Natural killer cell (primary cell): ENCODE results near the gene GCH1. TPM values are rescaled to one million over a fixed set of nuclear protein-coding genes. Genes with fewer than 3 reads are reported as not detected.

Experiments used
- ATAC-seq, 3 donors: fragments of 150-1000 bp in 2 of 3; fragments of 200-7000 bp in 1 of 3; cut with Tn5 transposase; 1 replicate in 1 of 3; 2 replicates in 2 of 3; pipeline ENCODE4 v1.10.0; 2021; ENCODE audit warnings: mild to moderate bottlenecking in 2 of 3, moderate library complexity in 2 of 3
- DNase-seq, 2 donors: peaks; one replicate each; pipeline versions ENCODE4 v3.0.0 to v3.0.0-alpha.2; 2013 to 2021; ENCODE audit warnings: mixed read lengths in 1 of 2
- H3K27ac ChIP-seq: one replicate; pipeline ENCODE4 v1.5.1; 2013; ENCODE audit warnings: mild to moderate bottlenecking, low read length
- H3K27me3 ChIP-seq: one replicate; pipeline ENCODE4 v1.6.1; 2013; ENCODE audit warnings: low read length; ENCODE audit not compliant: control insufficient read depth, insufficient read depth
- H3K36me3 ChIP-seq: one replicate; pipeline ENCODE4 v1.6.1; 2013; ENCODE audit warnings: low read length; ENCODE audit not compliant: control insufficient read depth, insufficient read depth
- H3K4me1 ChIP-seq: one replicate; pipeline ENCODE4 v1.6.1; 2013; ENCODE audit warnings: low read length; ENCODE audit not compliant: control insufficient read depth, insufficient read depth
- H3K4me3 ChIP-seq: one replicate; pipeline ENCODE4 v1.5.1; 2013; ENCODE audit warnings: low read length
- H3K9me3 ChIP-seq: one replicate; pipeline ENCODE4 v1.6.1; 2013; ENCODE audit warnings: low read length; ENCODE audit not compliant: control insufficient read depth, insufficient read depth
- H3K27ac Mint-ChIP-seq, 2 donors: one replicate each; pipeline ENCODE4 v1.8.0; 2022; ENCODE audit warnings: mild to moderate bottlenecking in 2 of 2, mixed read lengths in 2 of 2, moderate library complexity in 1 of 2
- H3K27me3 Mint-ChIP-seq, 2 donors: one replicate each; pipeline ENCODE4 v1.8.0; 2022; ENCODE audit warnings: low read depth in 2 of 2, mixed read lengths in 2 of 2
- H3K36me3 Mint-ChIP-seq: one replicate; pipeline ENCODE4 v1.8.0; 2022; ENCODE audit warnings: mixed read lengths
- H3K4me1 Mint-ChIP-seq, 2 donors: one replicate each; pipeline ENCODE4 v1.8.0; 2022; ENCODE audit warnings: mixed read lengths in 2 of 2
- H3K4me3 Mint-ChIP-seq: one replicate; pipeline ENCODE4 v1.8.0; 2022; ENCODE audit warnings: mild to moderate bottlenecking, moderate library complexity, mixed read lengths
- H3K9me3 Mint-ChIP-seq, 2 donors: one replicate each; pipeline ENCODE4 v1.8.0; 2022; ENCODE audit warnings: mixed read lengths in 2 of 2
- WGBS: methylation state at CpG from one replicate; pipeline ENCODE4 v1.1.7; 2013; ENCODE audit warnings: missing lambda C conversion rate; ENCODE audit not compliant: insufficient coverage; 5-methylcytosine and 5-hydroxymethylcytosine counted together
- intact Hi-C: fragments of 100-400 bp; cut with micrococcal nuclease; formaldehyde crosslinking; loops from one replicate; pipeline ENCODE4 v1.14.2; 2022
- total RNA-seq, 4 donors: library from RNA; stranded (reverse); fragments of 120-200 nt in 1 of 4; gene quantifications; one replicate each; pipeline versions ENCODE4 v1.2.3 to v1.2.4, GENCODE V29; 2013 to 2022
- TF ChIP-seq, protein P1 (sequence below): fragments of 200-600 bp; IDR thresholded peaks from one replicate; pipeline ENCODE4 v1.8.0; 2022; ENCODE audit warnings: antibody characterized with exemption

The GCH1 gene
- total RNA-seq, 3 donors from 2014 or later (not counting 1 experiment from before 2014, with no cell fraction given), result 51.7 to 71.5 (median 52.6) TPM

DNA sequence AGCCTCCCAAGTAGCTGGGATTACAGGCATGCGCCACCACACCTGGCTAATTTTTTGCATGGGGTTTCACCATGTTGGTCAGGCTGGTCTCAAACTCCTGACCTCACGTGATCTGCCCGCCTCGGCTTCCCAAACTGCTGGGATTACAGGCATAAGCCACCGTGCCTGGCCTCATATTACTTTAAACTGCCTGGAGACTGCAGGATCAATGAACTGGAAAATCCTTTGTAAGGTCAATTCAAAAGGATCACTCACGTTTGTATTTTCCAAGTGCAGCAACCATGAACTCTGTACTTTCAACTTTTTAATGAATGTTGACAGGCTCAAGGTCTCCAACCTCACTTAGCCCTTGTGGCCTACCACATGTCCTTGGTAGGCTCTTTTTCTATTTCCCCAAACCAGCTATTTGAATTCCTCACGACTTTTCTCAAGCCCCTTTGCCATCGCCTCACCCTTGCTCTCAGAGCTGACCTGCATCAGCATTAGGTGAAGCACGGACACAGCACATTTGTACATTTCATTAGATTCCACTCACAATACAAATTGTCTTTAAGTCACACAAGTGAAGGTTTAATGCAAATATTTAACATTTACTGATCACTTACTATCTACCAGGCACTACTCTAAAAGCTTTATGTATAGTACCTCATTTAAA, 42.2 kb upstream of the GCH1 start:
- Histone ChIP-seq H3K4me3 (no peak overlapping the region), H3K4me1 (peaks cover 2% of the 10 kb centered on the region), H3K36me3 (no peaks in the 10 kb centered on the region), H3K9me3 (no peaks in the 10 kb centered on the region), H3K27me3 (no peaks in the 10 kb centered on the region), H3K27ac (no peak overlapping the region)
- H3K36me3 Mint-ChIP-seq, result no peaks in the 10 kb centered on the region
- no peaks in the 10 kb centered on the region for H3K4me1 Mint-ChIP-seq
- no peaks in the 10 kb centered on the region for H3K27me3 Mint-ChIP-seq
- intact Hi-C loops, result no loop called here
- no peaks in the 10 kb centered on the region for H3K9me3 Mint-ChIP-seq
- H3K4me3 Mint-ChIP-seq, result no peak overlapping the region
- DNase-seq, result no peak
- TF ChIP-seq, protein P1, sequence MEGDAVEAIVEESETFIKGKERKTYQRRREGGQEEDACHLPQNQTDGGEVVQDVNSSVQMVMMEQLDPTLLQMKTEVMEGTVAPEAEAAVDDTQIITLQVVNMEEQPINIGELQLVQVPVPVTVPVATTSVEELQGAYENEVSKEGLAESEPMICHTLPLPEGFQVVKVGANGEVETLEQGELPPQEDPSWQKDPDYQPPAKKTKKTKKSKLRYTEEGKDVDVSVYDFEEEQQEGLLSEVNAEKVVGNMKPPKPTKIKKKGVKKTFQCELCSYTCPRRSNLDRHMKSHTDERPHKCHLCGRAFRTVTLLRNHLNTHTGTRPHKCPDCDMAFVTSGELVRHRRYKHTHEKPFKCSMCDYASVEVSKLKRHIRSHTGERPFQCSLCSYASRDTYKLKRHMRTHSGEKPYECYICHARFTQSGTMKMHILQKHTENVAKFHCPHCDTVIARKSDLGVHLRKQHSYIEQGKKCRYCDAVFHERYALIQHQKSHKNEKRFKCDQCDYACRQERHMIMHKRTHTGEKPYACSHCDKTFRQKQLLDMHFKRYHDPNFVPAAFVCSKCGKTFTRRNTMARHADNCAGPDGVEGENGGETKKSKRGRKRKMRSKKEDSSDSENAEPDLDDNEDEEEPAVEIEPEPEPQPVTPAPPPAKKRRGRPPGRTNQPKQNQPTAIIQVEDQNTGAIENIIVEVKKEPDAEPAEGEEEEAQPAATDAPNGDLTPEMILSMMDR, result no peak
- ATAC-seq, result no peak
- 94% methylated on average over 9 of the region's 9 CpGs for WGBS
- no peak overlapping the region for H3K27ac Mint-ChIP-seq

DNA sequence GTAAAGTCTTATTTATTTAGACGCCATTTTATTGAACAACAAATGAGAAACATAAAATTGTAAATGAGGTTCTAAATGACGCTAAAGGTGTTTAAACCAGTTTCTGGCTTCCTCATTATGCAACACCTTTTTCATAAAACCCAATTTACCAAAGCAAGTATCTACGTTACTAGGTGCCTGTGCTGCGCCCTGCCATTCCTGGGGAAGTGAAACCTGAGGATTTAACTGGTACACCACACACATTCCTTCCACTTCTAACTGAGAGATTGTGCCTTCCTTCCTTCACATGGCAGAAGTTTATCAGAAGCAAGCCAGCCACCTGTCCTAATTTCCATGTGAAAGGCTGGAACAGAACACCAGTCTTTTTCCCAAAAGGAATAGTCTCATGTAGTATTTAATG, 40.3 kb upstream of the GCH1 start:
- 61% methylated on average over 3 of the region's 4 CpGs for WGBS
- TF ChIP-seq, protein P1, result no peak
- H3K4me3 Mint-ChIP-seq, result no peak overlapping the region

DNA sequence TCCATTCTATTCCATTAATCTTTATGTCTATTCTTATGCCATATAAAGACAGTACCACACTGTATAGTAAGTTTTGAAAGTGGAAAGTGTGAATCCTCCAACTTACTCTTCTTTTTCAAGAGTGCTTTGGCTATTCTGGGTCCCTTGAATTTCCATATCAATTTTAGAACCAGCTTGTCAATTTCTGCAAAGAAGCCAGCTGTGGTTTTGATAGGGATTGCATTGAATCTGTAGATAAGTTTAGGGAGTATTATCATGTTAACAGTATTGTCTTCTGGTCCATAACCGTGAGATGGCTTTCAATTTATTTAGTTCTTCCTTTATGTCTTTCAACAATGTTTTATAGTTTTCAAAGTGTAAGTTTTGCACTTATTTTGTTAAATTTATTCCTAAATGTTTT, 34.2 kb upstream of the GCH1 start:
- WGBS, result 80% methylated on average over 1 of the region's 1 CpG
- no peak for DNase-seq
- TF ChIP-seq, protein P1, result no peak
- H3K27ac ChIP-seq, result no peak overlapping the region
- H3K4me1 ChIP-seq, result no peaks in the 10 kb centered on the region
- H3K36me3 ChIP-seq, result no peaks in the 10 kb centered on the region
- H3K4me3 Mint-ChIP-seq, result no peak overlapping the region
- H3K36me3 Mint-ChIP-seq, result no peaks in the 10 kb centered on the region
- ATAC-seq, result no peak
- no peak overlapping the region for H3K4me3 ChIP-seq
- no peaks in the 10 kb centered on the region for H3K9me3 ChIP-seq
- intact Hi-C loops, result no loop called here
- peaks cover 0 to 1% of the 10 kb centered on the region in 2 donors for H3K4me1 Mint-ChIP-seq
- no peaks in the 10 kb centered on the region for H3K27me3 ChIP-seq
- H3K27ac Mint-ChIP-seq, result no peak overlapping the region
- no peaks in the 10 kb centered on the region for H3K27me3 Mint-ChIP-seq
- H3K9me3 Mint-ChIP-seq, result no peaks in the 10 kb centered on the region

More for the DNA sequence above, 40.3 kb upstream of the GCH1 start:
- no peaks in the 10 kb centered on the region for H3K9me3 Mint-ChIP-seq
- no peak overlapping the region for H3K4me3 ChIP-seq
- ATAC-seq (no peak), DNase-seq (no peak)
- H3K27me3 Mint-ChIP-seq, result no peaks in the 10 kb centered on the region
- intact Hi-C loops, result no loop called here
- H3K4me1 Mint-ChIP-seq, result no peaks in the 10 kb centered on the region
- no peaks in the 10 kb centered on the region for H3K27me3 ChIP-seq
- no peaks in the 10 kb centered on the region for H3K36me3 Mint-ChIP-seq
- peaks cover 2% of the 10 kb centered on the region for H3K4me1 ChIP-seq
- no peak overlapping the region for H3K27ac Mint-ChIP-seq
- H3K27ac ChIP-seq, result no peak overlapping the region
- H3K9me3 ChIP-seq, result no peaks in the 10 kb centered on the region
- H3K36me3 ChIP-seq, result no peaks in the 10 kb centered on the region

DNA sequence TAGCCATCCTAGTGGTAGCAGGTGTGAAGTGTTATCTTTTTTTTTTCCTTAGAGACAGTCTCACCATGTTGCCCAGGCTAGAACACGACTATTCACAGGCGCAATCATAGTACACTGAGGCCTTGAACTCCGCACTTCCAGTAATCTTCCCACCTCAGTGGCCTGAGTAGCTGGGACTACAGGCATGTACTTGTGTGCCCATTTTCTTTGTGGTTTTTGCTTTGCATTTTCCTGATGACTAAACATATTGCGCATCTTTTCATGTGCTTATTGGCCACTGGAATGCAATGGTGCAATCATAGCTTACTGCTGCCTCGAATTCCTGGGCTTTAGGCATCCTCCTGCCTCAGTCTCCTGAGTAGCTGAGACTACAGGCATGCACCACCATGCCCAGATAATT, 33.3 kb upstream of the GCH1 start:
- intact Hi-C loops, result no loop called here
- no peak overlapping the region for H3K27ac ChIP-seq
- Mint-ChIP-seq H3K9me3 (no peaks in the 10 kb centered on the region), H3K36me3 (no peaks in the 10 kb centered on the region), H3K27ac (no peak overlapping the region), H3K4me3 (no peak overlapping the region), H3K4me1 (peaks cover 0 to 9% of the 10 kb centered on the region in 2 donors), H3K27me3 (no peaks in the 10 kb centered on the region)
- no peaks in the 10 kb centered on the region for H3K36me3 ChIP-seq
- H3K9me3 ChIP-seq, result no peaks in the 10 kb centered on the region
- H3K4me1 ChIP-seq, result no peaks in the 10 kb centered on the region
- TF ChIP-seq, protein P1, result no peak
- no peak for DNase-seq
- no peak for ATAC-seq
- H3K27me3 ChIP-seq, result no peaks in the 10 kb centered on the region
- H3K4me3 ChIP-seq, result no peak overlapping the region
- 96% methylated on average over 5 of the region's 5 CpGs for WGBS
